ENCODE measurements around the gene EBLN2.

Gene EBLN2

GRCh38 chr3:73101881-73102280 is 40.4 kb downstream of the EBLN2 start:
- no peak for DNase-seq (ENCODE audit: extremely low read depth in 1 of 2, low read depth in 1 of 2)

DNA sequence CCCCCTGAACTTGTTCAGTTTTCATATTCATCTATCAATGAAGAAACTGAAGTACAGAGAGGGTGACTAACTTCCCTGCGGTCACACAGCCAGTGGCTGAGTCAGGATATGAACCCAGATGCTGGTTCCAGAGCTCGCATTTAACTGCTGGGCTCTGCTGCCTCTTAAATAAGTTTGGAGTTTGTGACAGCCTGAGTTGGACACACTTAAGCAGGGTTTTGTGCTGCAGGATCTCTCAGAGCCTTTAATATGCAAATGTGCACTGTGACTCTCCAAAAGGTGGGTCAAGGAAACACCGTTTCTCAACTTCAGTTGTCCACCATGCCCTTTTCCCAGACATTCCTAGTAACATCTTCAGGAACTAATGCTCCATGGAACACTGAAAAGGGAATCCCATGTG is 45.8 kb downstream of the EBLN2 start:
- no peak for DNase-seq (ENCODE audit: extremely low read depth in 1 of 2, low read depth in 1 of 2)

DNA sequence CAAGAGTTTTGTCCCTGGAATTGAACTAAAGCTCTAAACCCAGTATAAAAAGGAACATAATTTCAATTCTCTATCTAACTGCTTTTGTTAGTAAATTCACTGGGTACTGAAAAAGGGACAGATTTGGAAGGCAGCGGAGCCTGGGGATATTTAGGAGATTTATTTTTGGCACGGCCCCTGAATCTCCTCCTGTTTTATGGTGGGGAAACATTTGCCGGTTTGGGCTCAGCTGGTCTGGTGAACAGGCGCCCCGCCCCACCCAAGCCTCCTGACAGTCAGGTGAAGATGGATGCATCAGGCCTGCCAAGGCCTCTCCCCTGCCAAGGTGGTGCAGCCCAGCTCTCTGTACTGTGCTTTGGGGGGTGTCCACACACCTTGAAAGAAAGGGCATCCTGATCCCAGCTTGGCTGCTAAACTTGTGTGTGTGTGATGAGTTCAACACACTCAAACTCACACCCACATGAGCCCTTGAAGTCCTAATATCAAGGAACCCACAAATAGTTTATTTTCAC is 46.3 kb downstream of the EBLN2 start:
- no peak for DNase-seq (ENCODE audit: extremely low read depth in 1 of 2, low read depth in 1 of 2)

DNA sequence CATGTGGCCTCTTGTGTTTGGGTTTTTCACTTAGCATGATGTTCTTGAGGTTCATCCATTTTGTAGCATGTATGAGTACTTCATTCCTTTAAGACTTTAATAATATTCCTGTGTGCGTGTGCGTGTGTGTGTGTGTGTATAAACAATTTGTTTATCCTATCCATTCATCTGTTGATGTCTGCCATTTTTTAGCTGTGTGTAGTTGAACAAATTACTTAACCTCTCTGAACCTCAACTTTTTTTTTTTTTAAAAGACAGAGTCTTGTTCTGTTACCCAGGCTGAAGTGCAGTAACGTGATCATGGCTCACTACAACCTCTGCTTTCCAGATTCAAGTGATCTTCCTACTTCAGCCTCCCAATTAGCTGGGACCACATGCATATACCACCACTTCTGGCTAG is 47.3 kb downstream of the EBLN2 start:
- no peak for DNase-seq (ENCODE audit: extremely low read depth in 1 of 2, low read depth in 1 of 2)

GRCh38 chr3:73110530-73110929 is 49.1 kb downstream of the EBLN2 start:
- no peak for DNase-seq (ENCODE audit: extremely low read depth in 1 of 2, low read depth in 1 of 2)
